Uterus (tissue), 2 donors: ENCODE measurements around the gene DRG1.

Experiments used
- CTCF ChIP-seq, 4 experiments: fragments of 200-600 bp in 2 of 4; fragments of 450-650 bp in 2 of 4; sonication (generic) in 2 of 4; IDR thresholded peaks; one replicate each; pipeline ENCODE4 v1.5.1; 2016 to 2019; ENCODE audit warnings: antibody characterized with exemption in 4 of 4, mild to moderate bottlenecking in 2 of 4, moderate library complexity in 1 of 4
- POLR2A ChIP-seq, 2 donors: fragments of 450-650 bp; IDR thresholded peaks; one replicate each; pipeline ENCODE4 v1.6.1; 2016; ENCODE audit warnings: antibody characterized with exemption in 2 of 2, mild to moderate bottlenecking in 1 of 2, moderate library complexity in 1 of 2

- TF ChIP-seq CTCF (IDR thresholded peaks at IDR 0.05) (no peak), POLR2A (IDR thresholded peaks at IDR 0.05) (no peak)
These were observed 49.0 kb upstream of the DRG1 start for GRCh38 chr22:31350410-31350863.
